Vagina (tissue), 2 donors: ENCODE data around the gene CSF3.

Source experiments
- CTCF ChIP-seq, 3 experiments: fragments of 450-650 bp in 2 of 3; fragments of 200-600 bp in 1 of 3; sonication (generic) in 1 of 3; IDR thresholded peaks; one replicate each; pipeline ENCODE4 v1.5.1; 2017 to 2019; ENCODE audit warnings: antibody characterized with exemption in 3 of 3, mild to moderate bottlenecking in 2 of 3, moderate library complexity in 2 of 3
- POLR2A ChIP-seq, 2 donors: fragments of 450-650 bp; IDR thresholded peaks; one replicate each; pipeline ENCODE4 v1.6.1; 2017; ENCODE audit warnings: antibody characterized with exemption in 2 of 2, mild to moderate bottlenecking in 2 of 2, moderate library complexity in 2 of 2

GRCh38 chr17:40058186-40058784, 43.0 kb downstream of the CSF3 start:
- TF ChIP-seq CTCF (IDR thresholded peaks at IDR 0.05) (no peak), POLR2A (IDR thresholded peaks at IDR 0.05) (no peak)
